NCI-H2029 treated with DMSO at 0.1 percent for 48 hours (cell line): ENCODE measurements around the gene KCTD1.

ENCODE experiments used
- DNase-seq: peaks from one replicate; lab custom pipeline; 2025; lab: John Stamatoyannopoulos, UW

The KCTD1 gene

GRCh38 chr18:26548415-26549262 is at the start of gene KCTD1:
KCTD1 (minus strand) TSS chr18:26548553; CDS start chr18:26548536, 17 bp downstream.
- DNase-seq = peak; percentile 32

GRCh38 chr18:26593365-26594320 is 45.3 kb upstream of the KCTD1 start:
- DNase-seq = no peak

GRCh38 chr18:26584745-26585144 is 36.4 kb upstream of the KCTD1 start:
- no peak for DNase-seq

GRCh38 chr18:26579941-26580618 is 31.7 kb upstream of the KCTD1 start:
- DNase-seq = peak; percentile 64

- peak; percentile 29 for DNase-seq
These were observed 27.5 kb upstream of the KCTD1 start for GRCh38 chr18:26575865-26576217.

GRCh38 chr18:26574958-26575864 is 26.9 kb upstream of the KCTD1 start:
- no peak for DNase-seq

- no peak for DNase-seq
These were observed 20.7 kb upstream of the KCTD1 start for GRCh38 chr18:26568926-26569665.

GRCh38 chr18:26568513-26568912 is 20.2 kb upstream of the KCTD1 start:
- DNase-seq = no peak

- DNase-seq = no peak
These were observed 18.7 kb upstream of the KCTD1 start for GRCh38 chr18:26566874-26567555.

GRCh38 chr18:26565514-26565913 is 17.2 kb upstream of the KCTD1 start:
- no peak for DNase-seq

- DNase-seq = no peak
These were observed 14.7 kb upstream of the KCTD1 start for GRCh38 chr18:26563024-26563423.

- no peak for DNase-seq
These were observed 14.2 kb upstream of the KCTD1 start for GRCh38 chr18:26562568-26562967.

GRCh38 chr18:26561769-26562168 is 13.4 kb upstream of the KCTD1 start:
- no peak for DNase-seq

GRCh38 chr18:26556573-26556972 is 8.2 kb upstream of the KCTD1 start:
- DNase-seq = no peak

GRCh38 chr18:26555804-26556553 is 7.6 kb upstream of the KCTD1 start:
- no peak for DNase-seq

GRCh38 chr18:26553943-26554342 is 5.6 kb upstream of the KCTD1 start:
- no peak for DNase-seq

- DNase-seq = no peak
These were observed 3.3 kb upstream of the KCTD1 start for GRCh38 chr18:26551695-26552081.

GRCh38 chr18:26550998-26551694 is 2.8 kb upstream of the KCTD1 start:
- DNase-seq = no peak
